GM19240 (cell line): ENCODE measurements around the gene INTS11.

Source experiments
- DNase-seq: peaks from one replicate; pipeline ENCODE4 v3.0.0; 2011; ENCODE audit warnings: low spot score; ENCODE audit not compliant: insufficient read length

The INTS11 gene

DNA sequence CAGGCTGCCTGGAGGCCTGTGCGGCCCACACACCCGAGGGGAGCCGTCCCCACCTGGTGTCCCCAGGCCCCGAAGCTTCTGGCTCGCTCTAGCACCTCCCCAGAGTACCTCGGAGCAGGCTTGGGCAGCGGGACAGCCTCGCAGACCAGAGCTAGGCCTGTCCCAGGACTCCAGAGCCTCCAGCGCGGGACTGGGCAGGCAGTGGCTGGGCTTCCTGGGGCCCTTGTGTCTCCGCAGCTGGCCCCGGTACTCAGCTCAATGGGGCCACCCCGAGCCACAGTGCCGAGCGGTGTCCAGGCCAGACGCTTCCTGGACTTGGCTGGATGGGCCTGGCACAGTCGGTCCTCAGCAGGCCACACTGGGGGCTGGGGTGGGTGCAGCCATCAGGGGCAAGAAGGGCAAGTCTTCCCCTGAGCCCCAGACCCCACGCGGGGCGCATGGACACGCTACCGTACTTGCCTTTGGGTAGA is 39.3 kb downstream of the INTS11 start:
- no peak for DNase-seq

DNA sequence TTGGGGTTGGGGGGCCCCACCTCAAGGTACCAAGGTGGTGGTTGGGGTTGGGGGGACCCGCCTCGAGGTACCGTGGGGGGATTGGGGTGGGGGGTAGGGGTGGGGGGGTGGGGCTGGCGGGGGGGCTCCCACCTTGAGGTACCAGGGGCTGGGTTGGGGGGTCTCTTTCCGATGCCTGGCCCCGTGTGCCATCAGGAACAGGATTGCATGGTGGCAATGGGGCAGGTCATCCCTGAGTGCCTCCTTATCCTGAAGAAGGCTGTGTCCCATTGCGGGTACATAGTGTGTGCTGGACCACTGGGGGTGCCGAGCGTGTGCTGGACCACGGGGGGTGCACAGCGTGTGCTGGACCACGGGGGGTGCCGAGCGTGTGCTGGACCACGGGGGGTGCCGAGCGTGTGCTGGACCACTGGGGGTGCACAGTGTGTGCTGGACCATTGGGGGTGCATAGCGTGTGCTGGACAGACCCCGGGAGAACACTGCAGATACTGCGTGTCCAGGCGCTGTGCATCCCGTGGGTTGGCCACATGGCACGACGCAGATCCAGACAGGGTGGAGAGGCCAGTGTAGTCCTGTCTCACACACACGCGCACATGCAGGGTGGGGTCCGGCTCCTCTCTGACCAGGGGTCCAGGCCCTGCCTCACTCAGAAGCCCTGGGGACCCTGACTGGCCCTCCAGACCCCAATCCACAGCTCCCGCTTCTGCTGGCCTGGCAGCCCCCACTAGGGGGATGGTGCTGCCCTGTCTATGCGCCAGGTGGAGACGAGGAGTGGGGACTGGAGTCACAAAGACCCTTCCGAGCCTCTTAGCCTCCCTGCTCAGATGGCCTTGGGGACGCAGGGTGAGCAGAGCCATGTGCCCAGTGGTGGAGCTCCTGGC is 40.0 kb downstream of the INTS11 start:
- DNase-seq: no peak

DNA sequence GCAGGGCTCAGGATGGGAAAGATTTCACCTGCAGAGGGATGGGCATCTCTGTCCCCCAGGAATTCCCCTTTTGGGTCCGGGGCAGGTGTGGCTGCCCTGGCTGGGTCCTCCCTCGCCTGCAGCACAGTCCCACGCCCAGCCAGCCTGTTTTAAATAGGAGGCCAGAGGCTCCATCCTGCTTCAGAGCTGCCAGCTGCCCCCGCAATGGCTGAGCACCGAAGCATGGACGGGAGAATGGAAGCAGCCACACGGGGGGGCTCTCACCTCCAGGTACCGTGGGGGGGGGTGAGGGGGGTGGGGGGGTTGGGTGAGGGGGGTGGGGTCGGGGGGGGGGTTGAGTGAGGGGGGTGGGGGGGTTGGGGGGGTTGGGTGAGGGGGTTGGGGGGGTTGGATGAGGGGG is 40.6 kb downstream of the INTS11 start:
- DNase-seq: no peak

DNA sequence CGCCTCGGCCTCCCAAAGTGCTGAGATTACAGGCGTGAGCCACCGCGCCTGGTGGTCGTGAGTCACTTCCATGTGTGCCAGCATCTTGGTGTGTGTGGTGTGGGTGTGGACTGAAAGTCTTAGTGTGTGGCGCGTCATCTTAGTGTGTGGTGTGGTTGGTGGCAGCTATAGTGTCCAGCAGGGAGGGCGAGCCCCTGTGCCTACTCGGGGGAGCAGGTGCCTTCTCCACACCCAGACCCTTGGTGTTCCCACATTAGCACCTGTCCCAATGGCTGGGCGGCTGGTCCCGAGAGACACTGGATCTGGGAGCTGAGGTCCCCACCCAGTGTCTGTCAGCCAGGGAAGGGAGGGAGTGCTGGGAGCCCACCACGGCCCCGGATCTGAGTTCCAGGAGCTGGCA is 41.5 kb downstream of the INTS11 start:
- DNase-seq: no peak

DNA sequence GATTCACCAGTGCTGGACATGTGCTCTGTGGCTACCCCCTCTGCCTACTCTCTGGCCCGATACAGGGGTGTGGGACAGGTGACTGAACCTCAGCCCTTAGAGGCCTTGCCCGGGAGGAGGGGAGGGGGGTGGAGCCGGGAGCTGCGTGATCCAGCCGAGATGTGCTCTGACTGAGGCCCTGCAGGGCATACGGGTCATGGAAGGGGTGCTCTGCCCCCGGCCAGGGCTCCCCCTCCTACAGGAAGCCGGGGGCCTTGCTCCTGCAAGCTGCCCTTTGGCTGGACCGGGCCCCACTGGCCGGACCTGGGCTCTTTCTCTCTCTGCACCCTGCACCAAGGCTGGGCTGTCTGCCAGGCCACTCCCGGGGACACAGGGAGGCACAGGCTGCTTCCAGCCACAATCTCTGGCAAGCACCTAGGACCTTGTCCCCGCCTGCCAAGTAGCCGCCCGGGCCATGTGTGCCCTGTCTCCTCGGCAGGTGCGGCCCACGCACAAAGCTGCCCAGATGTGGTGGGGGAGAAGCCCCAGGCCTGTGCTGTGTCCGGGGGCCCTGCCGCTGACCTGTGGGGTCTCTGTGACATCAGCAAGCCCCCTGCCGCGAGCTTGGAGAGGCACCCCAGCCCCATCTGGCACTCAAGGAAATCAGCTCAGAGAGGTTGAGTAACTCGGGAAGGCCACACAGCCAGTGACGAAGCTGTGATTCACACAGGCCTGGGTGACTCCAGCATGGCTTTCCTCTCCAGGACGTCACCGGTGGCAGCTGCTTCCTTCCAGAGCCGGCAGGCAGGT is 42.7 kb downstream of the INTS11 start:
- DNase-seq: no peak

DNA sequence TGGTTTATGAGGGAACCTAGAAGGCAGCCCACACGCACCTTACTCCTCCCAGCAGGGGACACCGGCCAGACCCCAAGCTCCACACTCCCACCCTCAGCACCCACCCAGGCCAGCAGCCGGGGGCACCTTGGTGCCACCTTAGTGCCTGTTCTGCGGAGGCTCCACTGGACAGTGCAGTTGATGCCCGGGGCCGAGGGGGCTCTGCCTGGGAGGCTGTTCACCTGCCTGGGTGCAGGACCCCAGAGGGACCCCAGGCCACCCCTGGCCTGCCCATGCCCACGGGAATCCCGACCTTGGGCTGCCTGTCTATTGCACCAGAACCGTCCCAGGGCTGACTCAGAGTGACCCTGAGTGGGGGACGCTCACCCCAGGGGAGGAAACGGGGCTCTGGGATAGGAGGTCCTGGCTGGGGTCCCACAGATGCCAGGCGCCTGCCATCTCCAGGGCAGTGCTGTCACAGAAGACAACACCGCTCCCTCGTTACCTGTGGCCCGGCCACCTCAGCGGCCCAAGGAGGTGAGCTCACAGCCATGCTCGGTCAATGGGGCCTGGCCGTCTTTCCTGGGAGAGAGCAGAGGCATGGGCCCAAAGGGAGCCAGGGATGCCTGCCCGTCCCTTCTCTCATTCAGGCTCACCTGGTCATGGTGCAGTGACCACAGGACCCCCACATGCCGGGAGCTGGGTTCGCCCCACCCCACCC is 43.5 kb downstream of the INTS11 start:
- no peak for DNase-seq

DNA sequence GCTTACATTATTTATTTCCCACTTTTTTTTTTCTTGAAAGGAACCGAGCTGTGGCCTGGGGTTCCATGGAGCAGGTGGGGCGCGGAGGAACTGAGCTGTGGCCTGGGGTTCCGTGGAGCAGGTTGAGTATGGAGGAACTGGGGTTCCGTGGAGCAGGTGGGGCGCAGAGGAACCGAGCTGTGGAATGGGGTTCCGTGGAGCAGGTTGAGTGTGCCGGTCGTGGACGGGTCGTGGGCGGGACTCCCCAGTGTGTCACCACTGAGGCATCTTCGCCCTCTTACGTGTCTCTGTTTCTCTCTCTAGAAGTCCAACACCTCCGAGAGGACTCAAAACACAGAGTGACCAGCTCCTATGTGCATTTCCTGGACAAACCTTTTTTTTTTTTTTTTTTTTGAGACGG is 45.4 kb downstream of the INTS11 start:
- DNase-seq: no peak

DNA sequence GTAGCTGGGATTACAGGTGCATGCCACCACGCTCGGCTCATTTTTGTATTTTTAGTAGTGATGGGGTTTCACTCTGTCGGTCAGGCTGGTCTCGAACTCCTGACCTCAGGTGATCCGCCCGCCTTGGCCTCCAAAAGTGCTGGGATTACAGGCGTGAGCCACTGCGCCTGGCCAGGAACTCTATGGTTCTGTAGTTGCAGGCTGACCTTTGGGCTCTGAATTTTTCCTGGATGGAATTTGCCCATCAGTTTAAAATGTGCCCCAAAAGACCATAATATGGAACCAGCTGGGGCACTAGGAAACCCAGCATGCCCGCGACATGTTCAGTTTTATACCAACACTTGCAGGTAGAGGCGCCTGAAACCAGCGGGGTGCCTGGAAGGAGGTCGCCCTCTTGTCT is 45.8 kb downstream of the INTS11 start:
- no peak for DNase-seq

DNA sequence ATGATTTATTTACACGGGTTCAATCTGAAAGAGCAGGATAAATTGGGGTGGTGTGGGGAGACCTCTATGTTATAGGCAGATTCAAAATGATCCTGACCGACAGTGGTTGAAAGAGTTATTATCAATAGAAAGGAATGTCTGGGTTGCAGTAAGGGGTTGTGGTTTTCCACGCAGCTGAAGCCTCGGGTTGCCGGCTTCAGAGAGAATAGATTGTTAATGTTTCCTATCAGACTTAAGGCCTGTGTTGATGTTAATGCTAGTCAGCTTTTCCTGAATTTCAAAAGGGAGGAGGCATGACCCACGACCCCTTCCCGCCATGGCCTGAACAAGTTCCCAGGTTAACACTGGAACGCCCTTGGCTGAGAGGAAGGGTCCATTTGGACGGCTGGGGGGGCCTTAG is 48.6 kb downstream of the INTS11 start:
- DNase-seq: no peak

DNA sequence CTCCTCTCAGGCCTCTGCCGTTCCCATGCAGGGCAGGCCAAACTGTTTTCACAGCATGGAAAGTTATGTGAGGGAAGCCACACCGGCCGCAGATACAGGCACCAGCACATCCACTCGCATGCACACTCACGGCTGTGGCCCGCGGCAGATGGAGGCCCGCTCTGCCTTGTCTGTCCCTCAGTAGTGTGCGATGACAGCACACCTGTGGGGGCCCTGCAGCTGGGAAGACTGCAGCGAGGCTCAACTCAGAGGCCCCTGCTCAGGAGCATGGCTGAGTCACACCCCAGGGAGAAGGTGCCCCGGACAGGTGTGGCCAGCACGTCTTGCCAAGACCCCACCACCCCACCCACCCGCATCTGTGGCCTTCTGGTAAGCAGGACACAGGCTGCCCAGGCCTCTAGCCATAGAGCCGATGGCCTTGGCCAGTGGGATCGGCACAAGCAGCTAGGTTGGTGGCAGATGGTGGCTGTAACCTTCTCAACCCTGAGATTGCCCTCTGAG is 49.5 kb downstream of the INTS11 start:
- DNase-seq: no peak

DNA sequence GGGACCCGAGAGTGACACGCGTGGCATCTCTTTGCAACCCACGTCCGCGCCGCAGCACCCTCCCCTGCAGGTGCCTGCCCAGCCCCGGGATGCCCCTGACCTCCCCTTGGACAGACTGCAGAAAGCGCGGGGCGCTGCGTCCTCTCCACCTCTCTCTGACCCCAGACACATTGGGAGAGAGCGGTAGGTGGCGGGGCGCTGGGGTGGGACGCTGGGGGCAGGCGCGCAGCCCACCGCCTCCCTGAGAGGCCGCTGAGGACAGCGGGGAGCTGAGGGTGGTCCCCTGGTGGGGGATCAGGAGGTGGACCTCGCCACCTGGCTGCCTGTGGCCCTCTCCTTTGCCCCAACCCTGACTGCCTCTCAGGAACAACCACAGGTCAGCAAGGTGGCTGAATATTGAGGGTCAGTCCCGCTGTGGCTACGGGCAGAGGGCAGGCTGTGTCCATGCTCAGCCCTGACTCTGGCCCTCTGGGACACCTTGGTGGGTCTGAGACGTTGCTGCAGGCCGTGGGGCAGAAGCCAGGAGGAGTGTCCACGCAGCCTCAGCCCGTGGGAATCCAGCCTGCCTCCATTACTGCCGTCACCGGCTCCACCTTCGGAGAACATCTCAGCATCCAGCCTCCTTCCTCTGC is 50.0 kb downstream of the INTS11 start:
- DNase-seq: no peak

DNA sequence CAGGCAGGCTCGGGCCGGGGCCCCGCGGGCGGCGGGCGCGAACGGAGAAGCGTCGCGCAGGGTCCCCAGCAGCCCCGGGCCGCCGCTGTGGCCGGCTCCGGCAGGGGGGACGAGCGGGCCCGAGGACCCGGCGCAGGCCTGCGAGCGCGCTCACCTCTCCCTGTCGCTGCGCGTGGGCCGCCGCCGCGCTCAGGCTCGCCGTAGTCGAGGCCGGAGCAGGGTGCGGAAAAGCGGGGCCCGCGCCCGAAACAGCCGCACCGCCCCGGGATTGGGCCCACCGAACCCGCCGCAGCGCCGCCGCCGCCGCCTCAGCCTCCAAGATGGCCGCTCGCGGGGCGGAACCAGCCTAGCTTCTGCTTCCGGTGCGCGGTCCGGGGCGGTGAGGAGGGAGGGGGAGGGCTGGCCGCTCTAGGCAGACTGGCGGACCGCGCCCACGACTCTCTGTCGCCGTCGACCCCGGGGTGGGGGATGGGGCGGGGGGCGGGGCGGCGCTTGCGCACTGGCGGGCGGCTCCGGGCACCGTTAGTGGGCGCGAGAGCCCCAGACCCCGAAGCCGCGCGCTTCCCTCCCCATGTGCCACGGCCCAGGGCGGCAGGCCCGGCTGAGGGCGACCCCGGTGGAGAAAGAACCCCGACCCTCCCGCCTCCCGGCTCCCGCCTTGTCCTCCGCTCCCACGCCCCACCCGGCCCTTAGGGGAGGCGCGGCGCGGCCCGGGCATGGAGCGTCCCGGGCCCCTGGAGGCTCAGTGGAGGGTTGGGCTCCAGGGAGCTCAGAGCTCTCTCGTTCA is 50.8 kb downstream of the INTS11 start, which contains the start of gene UBE2J2:
Gene UBE2J2 (minus strand): TSS at position 343 of the 787 bp plus-strand sequence. CDS start 5,862 bp downstream, outside the sequence.
- peak; percentile 98 for DNase-seq

DNA sequence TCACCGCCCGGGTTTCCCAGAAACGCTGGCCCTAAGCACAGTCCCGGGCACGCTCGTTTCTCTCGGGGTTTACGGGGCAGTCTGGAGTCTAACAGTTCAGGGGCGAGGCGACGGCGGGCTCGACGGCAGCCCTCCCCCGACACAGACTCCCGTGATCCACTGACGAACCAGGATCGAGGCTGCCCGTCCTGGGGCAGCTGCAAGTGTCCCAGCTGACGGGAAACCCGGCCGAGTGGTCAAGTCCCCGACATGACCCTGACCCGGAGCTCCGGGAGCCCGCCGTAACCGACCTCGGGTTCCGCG is 51.3 kb downstream of the INTS11 start:
- no peak for DNase-seq

DNA sequence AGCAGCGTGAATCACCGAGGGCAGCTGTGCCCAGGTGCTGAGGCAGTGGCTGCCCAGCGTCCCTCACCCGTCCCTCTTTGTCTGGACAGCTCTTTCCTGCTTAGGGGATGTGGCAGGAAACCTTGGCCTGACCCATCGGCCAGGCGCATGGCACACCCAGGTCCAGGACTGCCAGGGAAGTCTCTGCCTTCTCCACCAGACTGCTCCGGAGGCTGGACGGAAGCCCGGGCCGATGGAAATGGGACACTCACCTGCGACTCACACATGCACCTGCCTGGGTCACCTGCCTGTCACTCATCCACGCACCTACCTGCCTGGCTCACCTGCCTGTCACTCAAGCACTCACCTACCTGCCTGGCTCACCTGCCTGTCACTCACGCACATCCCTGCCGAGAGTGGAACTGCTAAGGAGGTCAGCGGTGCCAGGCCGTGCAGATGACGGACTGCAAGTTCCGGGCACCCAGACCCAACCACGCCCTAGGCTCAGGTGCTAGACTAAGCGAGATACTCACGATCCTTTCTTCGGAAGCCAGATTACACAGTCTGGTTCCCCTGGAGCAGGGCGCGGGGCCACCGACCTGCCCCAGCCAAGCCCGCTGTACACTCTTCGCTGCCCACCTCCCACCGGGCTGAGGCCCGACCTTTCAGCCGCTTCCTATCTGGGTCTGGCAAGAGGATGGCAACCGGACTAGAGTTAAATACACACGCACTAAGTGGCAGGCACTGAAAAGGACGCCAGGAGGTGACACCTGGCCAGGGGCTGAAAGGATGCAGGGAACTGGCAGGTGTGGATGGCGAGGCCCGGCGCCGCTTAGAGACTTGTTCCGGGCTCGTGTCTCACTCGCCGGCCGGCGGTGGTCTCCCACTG is 51.9 kb downstream of the INTS11 start:
- no peak for DNase-seq

DNA sequence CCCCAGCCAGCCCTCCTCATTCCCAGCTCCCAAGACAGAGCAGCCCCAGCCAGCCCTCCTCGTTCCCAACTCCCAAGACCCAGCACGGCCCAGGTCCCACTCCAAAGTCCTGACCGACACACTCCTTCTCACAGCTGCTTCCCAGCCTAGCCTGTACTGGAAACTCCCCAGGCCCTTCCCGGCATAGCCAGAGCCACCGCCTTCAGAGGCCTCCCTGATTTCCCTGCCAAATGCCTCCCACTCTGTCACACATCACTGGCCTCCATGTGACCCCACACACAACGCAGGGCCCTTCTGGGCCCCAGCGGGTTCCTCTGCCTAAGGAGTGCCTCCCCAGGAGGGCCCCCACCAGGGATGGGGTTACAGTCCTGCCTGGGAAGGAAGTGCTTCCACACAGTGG is 53.6 kb downstream of the INTS11 start:
- no peak for DNase-seq

DNA sequence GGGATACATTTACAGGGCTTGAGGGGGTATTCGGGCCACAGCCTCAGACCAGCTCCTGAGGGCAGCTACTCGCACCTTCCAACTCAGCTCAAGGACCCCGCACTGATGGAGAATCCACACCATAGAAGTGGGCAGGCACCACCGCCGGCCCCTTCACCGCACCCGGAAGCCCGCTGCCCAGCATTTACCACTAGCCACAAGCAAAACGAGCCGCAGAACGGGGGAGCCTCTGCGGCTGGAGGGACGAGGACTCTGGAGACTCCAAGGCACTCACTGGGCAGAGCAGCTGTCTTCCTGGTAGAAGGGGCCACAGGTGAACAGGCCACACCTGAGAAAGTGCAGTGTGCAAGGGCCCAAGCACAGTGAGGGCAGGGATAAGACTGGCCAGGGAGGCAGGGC is 56.2 kb downstream of the INTS11 start:
- DNase-seq: no peak

DNA sequence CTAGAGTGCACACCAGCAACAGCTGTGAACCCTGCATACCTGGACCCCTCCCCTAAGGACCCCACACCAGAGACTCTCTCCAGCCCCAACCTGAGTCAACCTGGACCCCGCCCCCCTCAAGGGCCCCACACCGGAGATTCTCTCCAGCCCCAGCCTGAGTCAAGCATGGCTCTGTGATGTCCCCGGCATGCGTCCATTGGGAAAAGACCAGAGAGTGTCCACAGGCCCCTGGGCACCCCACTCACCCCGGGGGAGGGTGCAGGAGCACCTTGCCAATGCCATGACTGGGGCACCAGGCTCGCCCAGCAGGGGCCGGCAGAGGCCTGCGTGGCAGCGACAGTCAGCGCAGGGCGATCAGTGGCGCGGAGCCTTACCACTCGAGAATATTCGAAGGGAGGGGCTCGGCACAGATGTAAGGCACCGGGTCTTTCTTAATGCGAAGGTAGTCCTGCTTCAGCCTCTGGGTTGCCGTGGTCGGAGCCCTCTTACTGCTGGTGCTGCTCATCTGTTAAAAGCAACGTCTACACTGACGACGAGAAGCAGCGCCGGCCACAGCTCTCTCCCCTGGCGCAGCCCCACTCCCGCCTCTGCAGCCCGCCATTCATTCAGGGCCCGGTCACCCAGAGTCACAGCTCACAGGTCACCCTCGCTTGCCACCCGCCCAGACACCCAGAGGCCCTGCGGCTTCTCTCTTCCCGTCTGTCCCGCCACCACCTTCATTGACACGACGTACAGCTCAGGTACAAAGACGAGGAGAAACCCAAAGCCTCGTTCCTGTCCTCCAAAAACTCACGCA is 56.8 kb downstream of the INTS11 start:
- DNase-seq: no peak

DNA sequence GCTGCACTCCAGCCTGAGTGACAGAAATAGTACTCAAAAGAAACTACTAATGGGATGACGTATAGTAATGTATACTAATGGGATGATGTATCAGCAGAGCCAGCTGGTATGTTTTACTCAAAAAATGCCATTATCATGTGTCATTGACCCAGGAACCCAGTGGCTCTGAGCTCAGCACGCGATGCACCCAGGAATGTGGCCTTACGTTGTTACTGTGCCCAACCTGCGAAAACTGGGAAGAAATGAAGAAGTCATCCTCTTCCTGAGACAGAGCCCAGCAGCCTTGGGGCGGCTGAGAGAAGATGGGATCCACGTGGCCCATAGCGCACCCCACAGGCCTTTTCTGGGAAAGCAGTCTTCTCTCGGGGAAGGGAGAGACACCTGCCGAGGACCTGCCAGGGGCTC is 59.6 kb downstream of the INTS11 start:
- DNase-seq: no peak

DNA sequence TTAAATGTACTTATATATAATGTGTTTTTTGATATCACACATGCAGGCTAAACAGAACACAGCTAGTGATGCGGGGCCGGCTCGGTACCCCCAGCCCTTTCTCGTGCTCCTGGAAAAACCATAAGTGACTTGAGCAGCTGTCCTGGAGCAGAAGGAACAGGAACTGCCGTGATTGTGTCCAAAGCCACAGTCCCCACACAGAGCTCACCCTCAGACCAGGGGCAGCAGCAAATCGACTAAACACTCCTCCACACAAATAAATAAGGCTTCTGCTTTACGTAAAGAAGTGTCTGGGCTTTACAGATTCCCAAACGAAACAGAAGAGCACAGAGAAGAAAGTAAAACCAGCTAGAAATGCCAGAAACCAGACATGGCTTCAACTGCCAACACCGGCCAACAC is 60.4 kb downstream of the INTS11 start:
- DNase-seq: no peak
